ENCODE measurements around the gene SMC1B.

DNA sequence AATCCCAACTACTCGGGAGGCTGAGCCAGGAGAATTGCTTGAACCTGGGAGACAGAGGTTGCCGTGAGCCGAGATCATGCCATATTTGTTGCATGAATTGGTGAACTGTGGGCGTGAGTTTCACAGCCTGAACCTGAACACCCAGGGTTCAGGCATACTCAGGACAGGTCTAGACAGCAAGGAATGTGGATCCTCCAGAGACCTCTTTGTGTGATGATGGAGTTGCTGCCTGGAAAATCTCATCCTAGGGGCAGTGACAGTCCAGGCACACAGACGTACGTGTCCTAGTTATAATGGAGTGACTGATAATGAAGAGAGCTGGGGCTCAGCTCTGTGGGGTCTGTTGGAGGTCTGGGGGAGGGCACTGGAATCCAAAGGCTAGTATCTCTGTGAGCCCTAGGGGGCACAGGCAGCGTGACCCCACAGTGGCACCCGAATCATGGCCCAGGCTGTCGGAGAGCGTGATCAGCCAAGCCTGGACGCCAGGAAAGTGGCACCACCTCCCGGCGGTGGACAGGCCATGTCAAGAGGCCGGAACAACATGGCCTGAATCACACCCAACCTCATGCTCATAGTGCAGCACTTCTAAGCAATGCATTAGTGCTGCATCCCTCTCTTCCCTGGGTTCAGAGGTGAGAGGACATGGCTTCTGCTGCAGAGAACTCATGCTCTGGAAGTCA lies 31.8 kb upstream of the SMC1B start:
- TF ChIP-seq, protein P1, sequence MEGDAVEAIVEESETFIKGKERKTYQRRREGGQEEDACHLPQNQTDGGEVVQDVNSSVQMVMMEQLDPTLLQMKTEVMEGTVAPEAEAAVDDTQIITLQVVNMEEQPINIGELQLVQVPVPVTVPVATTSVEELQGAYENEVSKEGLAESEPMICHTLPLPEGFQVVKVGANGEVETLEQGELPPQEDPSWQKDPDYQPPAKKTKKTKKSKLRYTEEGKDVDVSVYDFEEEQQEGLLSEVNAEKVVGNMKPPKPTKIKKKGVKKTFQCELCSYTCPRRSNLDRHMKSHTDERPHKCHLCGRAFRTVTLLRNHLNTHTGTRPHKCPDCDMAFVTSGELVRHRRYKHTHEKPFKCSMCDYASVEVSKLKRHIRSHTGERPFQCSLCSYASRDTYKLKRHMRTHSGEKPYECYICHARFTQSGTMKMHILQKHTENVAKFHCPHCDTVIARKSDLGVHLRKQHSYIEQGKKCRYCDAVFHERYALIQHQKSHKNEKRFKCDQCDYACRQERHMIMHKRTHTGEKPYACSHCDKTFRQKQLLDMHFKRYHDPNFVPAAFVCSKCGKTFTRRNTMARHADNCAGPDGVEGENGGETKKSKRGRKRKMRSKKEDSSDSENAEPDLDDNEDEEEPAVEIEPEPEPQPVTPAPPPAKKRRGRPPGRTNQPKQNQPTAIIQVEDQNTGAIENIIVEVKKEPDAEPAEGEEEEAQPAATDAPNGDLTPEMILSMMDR (IDR thresholded peaks at IDR 0.05; ENCODE audit: low read depth, low read length, missing input control), result no peak
- TF ChIP-seq, protein P2, sequence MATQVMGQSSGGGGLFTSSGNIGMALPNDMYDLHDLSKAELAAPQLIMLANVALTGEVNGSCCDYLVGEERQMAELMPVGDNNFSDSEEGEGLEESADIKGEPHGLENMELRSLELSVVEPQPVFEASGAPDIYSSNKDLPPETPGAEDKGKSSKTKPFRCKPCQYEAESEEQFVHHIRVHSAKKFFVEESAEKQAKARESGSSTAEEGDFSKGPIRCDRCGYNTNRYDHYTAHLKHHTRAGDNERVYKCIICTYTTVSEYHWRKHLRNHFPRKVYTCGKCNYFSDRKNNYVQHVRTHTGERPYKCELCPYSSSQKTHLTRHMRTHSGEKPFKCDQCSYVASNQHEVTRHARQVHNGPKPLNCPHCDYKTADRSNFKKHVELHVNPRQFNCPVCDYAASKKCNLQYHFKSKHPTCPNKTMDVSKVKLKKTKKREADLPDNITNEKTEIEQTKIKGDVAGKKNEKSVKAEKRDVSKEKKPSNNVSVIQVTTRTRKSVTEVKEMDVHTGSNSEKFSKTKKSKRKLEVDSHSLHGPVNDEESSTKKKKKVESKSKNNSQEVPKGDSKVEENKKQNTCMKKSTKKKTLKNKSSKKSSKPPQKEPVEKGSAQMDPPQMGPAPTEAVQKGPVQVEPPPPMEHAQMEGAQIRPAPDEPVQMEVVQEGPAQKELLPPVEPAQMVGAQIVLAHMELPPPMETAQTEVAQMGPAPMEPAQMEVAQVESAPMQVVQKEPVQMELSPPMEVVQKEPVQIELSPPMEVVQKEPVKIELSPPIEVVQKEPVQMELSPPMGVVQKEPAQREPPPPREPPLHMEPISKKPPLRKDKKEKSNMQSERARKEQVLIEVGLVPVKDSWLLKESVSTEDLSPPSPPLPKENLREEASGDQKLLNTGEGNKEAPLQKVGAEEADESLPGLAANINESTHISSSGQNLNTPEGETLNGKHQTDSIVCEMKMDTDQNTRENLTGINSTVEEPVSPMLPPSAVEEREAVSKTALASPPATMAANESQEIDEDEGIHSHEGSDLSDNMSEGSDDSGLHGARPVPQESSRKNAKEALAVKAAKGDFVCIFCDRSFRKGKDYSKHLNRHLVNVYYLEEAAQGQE (IDR thresholded peaks at IDR 0.05), result no peak
- no peak for TF ChIP-seq SP1 (IDR thresholded peaks at IDR 0.05)
- TF ChIP-seq RAD21 (IDR thresholded peaks at IDR 0.05), result no peak
- TF ChIP-seq, protein P3, sequence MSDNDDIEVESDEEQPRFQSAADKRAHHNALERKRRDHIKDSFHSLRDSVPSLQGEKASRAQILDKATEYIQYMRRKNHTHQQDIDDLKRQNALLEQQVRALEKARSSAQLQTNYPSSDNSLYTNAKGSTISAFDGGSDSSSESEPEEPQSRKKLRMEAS (IDR thresholded peaks at IDR 0.05), result no peak
- TF ChIP-seq, protein P4, sequence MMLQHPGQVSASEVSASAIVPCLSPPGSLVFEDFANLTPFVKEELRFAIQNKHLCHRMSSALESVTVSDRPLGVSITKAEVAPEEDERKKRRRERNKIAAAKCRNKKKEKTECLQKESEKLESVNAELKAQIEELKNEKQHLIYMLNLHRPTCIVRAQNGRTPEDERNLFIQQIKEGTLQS (IDR thresholded peaks at IDR 0.05), result no peak
- TF ChIP-seq, protein P5, sequence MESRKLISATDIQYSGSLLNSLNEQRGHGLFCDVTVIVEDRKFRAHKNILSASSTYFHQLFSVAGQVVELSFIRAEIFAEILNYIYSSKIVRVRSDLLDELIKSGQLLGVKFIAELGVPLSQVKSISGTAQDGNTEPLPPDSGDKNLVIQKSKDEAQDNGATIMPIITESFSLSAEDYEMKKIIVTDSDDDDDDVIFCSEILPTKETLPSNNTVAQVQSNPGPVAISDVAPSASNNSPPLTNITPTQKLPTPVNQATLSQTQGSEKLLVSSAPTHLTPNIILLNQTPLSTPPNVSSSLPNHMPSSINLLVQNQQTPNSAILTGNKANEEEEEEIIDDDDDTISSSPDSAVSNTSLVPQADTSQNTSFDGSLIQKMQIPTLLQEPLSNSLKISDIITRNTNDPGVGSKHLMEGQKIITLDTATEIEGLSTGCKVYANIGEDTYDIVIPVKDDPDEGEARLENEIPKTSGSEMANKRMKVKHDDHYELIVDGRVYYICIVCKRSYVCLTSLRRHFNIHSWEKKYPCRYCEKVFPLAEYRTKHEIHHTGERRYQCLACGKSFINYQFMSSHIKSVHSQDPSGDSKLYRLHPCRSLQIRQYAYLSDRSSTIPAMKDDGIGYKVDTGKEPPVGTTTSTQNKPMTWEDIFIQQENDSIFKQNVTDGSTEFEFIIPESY (IDR thresholded peaks at IDR 0.05), result no peak
- TF ChIP-seq YY1 (IDR thresholded peaks at IDR 0.05), result no peak
- TF ChIP-seq HNF4A (conservative IDR thresholded peaks at IDR 0.05), result no peak
- no peak for TF ChIP-seq TAF1 (conservative IDR thresholded peaks at IDR 0.05)
